WTC11 (cell line): Measurements from ENCODE around the gene MEAK7. TPM values are rescaled to one million over a fixed set of nuclear protein-coding genes. Genes with fewer than 3 reads are reported as not detected.

Experiments used
- ATAC-seq: fragments of 200-7000 bp; cut with Tn5 transposase; 2 replicates; pipeline ENCODE4 v1.10.0; 2021; ENCODE audit warnings: mild to moderate bottlenecking, moderate library complexity
- CTCF ChIA-PET: fragments of 300-600 bp; sonication (Branson Sonifier 250); formaldehyde crosslinking; loops from one replicate; lab custom pipeline; 2021; ENCODE audit warnings: antibody characterized with exemption; lab: Charles Lee
- POLR2A ChIA-PET: fragments of 350-600 bp; sonication (Branson Sonifier 250); formaldehyde crosslinking; loops from one replicate; lab custom pipeline; 2021; ENCODE audit warnings: antibody characterized with exemption; lab: Charles Lee
- DNase-seq: peaks from one replicate; pipeline ENCODE4 v3.0.0; 2021; ENCODE audit warnings: low spot score
- H3K27ac Mint-ChIP-seq: 2 replicates; pipeline ENCODE4 v1.8.0; 2021; ENCODE audit warnings: mixed read lengths
- H3K27me3 Mint-ChIP-seq: 2 replicates; pipeline ENCODE4 v1.8.0; 2021; ENCODE audit warnings: low read depth, mild to moderate bottlenecking, moderate library complexity, mixed read lengths
- H3K36me3 Mint-ChIP-seq: 2 replicates; pipeline ENCODE4 v1.8.0; 2021; ENCODE audit warnings: mixed read lengths
- H3K4me1 Mint-ChIP-seq: 2 replicates; pipeline ENCODE4 v1.8.0; 2022; ENCODE audit warnings: mixed read lengths
- H3K4me3 Mint-ChIP-seq: 2 replicates; pipeline ENCODE4 v1.8.0; 2021; ENCODE audit warnings: mild to moderate bottlenecking, moderate library complexity, mixed read lengths
- H3K9me3 Mint-ChIP-seq: 2 replicates; pipeline ENCODE4 v1.8.0; 2021; ENCODE audit warnings: mixed read lengths
- HMGA2 ChIP-seq: fragments of 250-450 bp; sonication (Bioruptor Pico); IDR thresholded peaks from 2 replicates; pipeline ENCODE4 v1.4.0; 2021; ENCODE audit warnings: mild to moderate bottlenecking, moderate library complexity
- TCF7 ChIP-seq: sonication (generic); formaldehyde crosslinking; IDR thresholded peaks from 2 replicates; pipeline ENCODE4 v1.8.0; 2022; ENCODE audit warnings: mild to moderate bottlenecking, low read depth, missing genetic modification reagents, moderate library complexity
- ZNF317 ChIP-seq: sonication (generic); formaldehyde crosslinking; IDR thresholded peaks from 2 replicates; pipeline ENCODE4 v1.8.1; 2023; ENCODE audit warnings: low read depth, mild to moderate bottlenecking, moderate library complexity, missing genetic modification reagents, borderline replicate concordance
- total RNA-seq: library from RNA; stranded (reverse); gene quantifications from 3 replicates; pipeline ENCODE4 v1.2.3, GENCODE V29; 2021
- TF ChIP-seq, protein P1 (sequence below): fragments of 250-450 bp; sonication (Bioruptor Pico); IDR thresholded peaks from 2 replicates; pipeline ENCODE4 v1.9.0; 2021; ENCODE audit warnings: mild to moderate bottlenecking
- TF ChIP-seq, protein P2 (sequence below): sonication (generic); formaldehyde crosslinking; conservative IDR thresholded peaks from 2 replicates; pipeline ENCODE4 v1.8.1; 2023; ENCODE audit warnings: mild to moderate bottlenecking, low read depth, missing genetic modification reagents, moderate library complexity
- TF ChIP-seq, protein P3 (sequence below): sonication (generic); formaldehyde crosslinking; IDR thresholded peaks from 2 replicates; pipeline ENCODE4 v1.8.0; 2023; ENCODE audit warnings: missing genetic modification reagents, mild to moderate bottlenecking, borderline replicate concordance
- TF ChIP-seq, protein P4 (sequence below): sonication (generic); formaldehyde crosslinking; IDR thresholded peaks from 2 replicates; pipeline ENCODE4 v1.8.0; 2022; ENCODE audit warnings: mild to moderate bottlenecking, missing genetic modification reagents
- TF ChIP-seq, protein P5 (sequence below): fragments of 200-600 bp; IDR thresholded peaks from 2 replicates; pipeline ENCODE4 v1.8.0; 2022; ENCODE audit warnings: antibody characterized with exemption
- TF ChIP-seq, protein P6 (sequence below): sonication (generic); formaldehyde crosslinking; conservative IDR thresholded peaks from 2 replicates; pipeline ENCODE4 v1.8.1; 2022; ENCODE audit warnings: mild to moderate bottlenecking, missing genetic modification reagents
- TF ChIP-seq, protein P7 (sequence below): sonication (generic); formaldehyde crosslinking; IDR thresholded peaks from 2 replicates; pipeline ENCODE4 v1.8.0; 2023; ENCODE audit warnings: mild to moderate bottlenecking, missing genetic modification reagents

Gene MEAK7
- total RNA-seq, 1 experiment from 2014 or later = 14.4 TPM

DNA sequence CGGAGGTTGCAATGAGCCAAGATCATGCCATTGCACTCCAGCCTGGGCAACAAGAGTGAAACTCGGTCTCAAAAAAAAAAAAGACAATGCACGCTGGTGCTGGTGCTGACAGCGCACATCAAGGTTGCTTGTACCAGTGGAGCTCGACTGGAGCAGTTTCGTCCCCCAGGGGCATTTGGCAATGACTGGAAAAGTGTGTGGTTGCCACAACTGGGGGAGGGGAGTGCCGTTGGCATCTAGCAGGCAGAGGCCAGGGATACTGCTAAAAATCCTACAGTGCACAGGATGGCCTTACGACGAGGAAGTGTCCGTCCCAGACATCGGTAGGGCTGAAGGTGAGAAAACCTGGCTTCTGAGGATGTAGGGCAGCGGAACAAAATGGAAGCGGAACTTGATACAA, 2.4 kb downstream of the MEAK7 start:
- H3K4me1 Mint-ChIP-seq = peaks cover 12% of the 10 kb centered on the region
- no peak overlapping the region for H3K4me3 Mint-ChIP-seq
- ATAC-seq = no peak
- peaks cover 12% of the 10 kb centered on the region for H3K36me3 Mint-ChIP-seq
- H3K27me3 Mint-ChIP-seq = no peaks in the 10 kb centered on the region
- no peaks in the 10 kb centered on the region for H3K9me3 Mint-ChIP-seq
- POLR2A ChIA-PET = no interaction called here
- CTCF ChIA-PET = no interaction called here
- no peak for DNase-seq
- H3K27ac Mint-ChIP-seq = no peak overlapping the region
- TF ChIP-seq, protein P1, sequence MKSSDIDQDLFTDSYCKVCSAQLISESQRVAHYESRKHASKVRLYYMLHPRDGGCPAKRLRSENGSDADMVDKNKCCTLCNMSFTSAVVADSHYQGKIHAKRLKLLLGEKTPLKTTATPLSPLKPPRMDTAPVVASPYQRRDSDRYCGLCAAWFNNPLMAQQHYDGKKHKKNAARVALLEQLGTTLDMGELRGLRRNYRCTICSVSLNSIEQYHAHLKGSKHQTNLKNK = no peak
- no peak for TF ChIP-seq ZNF317 (CRISPR knock-in tag)
- TF ChIP-seq, protein P2, sequence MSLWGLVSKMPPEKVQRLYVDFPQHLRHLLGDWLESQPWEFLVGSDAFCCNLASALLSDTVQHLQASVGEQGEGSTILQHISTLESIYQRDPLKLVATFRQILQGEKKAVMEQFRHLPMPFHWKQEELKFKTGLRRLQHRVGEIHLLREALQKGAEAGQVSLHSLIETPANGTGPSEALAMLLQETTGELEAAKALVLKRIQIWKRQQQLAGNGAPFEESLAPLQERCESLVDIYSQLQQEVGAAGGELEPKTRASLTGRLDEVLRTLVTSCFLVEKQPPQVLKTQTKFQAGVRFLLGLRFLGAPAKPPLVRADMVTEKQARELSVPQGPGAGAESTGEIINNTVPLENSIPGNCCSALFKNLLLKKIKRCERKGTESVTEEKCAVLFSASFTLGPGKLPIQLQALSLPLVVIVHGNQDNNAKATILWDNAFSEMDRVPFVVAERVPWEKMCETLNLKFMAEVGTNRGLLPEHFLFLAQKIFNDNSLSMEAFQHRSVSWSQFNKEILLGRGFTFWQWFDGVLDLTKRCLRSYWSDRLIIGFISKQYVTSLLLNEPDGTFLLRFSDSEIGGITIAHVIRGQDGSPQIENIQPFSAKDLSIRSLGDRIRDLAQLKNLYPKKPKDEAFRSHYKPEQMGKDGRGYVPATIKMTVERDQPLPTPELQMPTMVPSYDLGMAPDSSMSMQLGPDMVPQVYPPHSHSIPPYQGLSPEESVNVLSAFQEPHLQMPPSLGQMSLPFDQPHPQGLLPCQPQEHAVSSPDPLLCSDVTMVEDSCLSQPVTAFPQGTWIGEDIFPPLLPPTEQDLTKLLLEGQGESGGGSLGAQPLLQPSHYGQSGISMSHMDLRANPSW (CRISPR knock-in tag) = no peak
- TF ChIP-seq HMGA2 (CRISPR knock-in tag) = no peak
- TF ChIP-seq, protein P3, sequence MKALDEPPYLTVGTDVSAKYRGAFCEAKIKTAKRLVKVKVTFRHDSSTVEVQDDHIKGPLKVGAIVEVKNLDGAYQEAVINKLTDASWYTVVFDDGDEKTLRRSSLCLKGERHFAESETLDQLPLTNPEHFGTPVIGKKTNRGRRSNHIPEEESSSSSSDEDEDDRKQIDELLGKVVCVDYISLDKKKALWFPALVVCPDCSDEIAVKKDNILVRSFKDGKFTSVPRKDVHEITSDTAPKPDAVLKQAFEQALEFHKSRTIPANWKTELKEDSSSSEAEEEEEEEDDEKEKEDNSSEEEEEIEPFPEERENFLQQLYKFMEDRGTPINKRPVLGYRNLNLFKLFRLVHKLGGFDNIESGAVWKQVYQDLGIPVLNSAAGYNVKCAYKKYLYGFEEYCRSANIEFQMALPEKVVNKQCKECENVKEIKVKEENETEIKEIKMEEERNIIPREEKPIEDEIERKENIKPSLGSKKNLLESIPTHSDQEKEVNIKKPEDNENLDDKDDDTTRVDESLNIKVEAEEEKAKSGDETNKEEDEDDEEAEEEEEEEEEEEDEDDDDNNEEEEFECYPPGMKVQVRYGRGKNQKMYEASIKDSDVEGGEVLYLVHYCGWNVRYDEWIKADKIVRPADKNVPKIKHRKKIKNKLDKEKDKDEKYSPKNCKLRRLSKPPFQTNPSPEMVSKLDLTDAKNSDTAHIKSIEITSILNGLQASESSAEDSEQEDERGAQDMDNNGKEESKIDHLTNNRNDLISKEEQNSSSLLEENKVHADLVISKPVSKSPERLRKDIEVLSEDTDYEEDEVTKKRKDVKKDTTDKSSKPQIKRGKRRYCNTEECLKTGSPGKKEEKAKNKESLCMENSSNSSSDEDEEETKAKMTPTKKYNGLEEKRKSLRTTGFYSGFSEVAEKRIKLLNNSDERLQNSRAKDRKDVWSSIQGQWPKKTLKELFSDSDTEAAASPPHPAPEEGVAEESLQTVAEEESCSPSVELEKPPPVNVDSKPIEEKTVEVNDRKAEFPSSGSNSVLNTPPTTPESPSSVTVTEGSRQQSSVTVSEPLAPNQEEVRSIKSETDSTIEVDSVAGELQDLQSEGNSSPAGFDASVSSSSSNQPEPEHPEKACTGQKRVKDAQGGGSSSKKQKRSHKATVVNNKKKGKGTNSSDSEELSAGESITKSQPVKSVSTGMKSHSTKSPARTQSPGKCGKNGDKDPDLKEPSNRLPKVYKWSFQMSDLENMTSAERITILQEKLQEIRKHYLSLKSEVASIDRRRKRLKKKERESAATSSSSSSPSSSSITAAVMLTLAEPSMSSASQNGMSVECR (CRISPR knock-in tag) = no peak
- TF ChIP-seq, protein P4, sequence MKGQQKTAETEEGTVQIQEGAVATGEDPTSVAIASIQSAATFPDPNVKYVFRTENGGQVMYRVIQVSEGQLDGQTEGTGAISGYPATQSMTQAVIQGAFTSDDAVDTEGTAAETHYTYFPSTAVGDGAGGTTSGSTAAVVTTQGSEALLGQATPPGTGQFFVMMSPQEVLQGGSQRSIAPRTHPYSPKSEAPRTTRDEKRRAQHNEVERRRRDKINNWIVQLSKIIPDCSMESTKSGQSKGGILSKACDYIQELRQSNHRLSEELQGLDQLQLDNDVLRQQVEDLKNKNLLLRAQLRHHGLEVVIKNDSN (CRISPR knock-in tag) = no peak
- TF ChIP-seq, protein P5, sequence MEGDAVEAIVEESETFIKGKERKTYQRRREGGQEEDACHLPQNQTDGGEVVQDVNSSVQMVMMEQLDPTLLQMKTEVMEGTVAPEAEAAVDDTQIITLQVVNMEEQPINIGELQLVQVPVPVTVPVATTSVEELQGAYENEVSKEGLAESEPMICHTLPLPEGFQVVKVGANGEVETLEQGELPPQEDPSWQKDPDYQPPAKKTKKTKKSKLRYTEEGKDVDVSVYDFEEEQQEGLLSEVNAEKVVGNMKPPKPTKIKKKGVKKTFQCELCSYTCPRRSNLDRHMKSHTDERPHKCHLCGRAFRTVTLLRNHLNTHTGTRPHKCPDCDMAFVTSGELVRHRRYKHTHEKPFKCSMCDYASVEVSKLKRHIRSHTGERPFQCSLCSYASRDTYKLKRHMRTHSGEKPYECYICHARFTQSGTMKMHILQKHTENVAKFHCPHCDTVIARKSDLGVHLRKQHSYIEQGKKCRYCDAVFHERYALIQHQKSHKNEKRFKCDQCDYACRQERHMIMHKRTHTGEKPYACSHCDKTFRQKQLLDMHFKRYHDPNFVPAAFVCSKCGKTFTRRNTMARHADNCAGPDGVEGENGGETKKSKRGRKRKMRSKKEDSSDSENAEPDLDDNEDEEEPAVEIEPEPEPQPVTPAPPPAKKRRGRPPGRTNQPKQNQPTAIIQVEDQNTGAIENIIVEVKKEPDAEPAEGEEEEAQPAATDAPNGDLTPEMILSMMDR = no peak
- TF ChIP-seq, protein P6, sequence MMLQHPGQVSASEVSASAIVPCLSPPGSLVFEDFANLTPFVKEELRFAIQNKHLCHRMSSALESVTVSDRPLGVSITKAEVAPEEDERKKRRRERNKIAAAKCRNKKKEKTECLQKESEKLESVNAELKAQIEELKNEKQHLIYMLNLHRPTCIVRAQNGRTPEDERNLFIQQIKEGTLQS = no peak
- no peak for TF ChIP-seq TCF7 (CRISPR knock-in tag)

DNA sequence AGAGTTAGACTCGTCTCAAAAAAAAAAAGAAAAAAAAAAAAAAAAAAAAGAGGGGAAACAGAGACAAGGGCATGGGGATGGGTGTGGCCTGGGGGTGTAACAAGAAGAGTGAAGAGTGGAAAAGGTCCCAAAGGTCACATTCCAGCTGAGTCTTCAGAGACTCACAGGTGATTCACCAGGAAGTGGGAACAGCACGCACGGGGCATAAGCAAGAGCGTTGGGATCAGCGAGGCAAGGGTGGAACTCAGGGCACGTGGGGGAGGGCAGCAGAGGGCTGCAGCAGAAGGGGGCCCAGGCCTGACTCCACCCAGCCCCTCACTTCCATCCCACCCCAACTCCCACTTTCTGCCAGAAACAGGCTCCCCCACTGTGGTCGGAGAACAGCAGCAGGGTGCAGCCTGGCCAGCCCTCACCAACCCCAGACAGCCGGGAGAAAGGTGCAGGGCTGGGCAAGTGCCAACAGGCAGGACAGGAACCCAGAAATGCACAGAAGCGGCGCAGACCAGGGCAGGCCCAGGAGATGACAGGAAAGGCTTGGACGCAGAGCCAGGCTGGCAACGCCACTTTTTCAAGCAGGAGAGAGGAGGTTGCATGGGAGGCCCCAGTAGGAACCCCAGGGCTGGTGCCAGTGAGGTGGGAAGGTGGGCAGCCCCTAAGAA, 3.3 kb downstream of the MEAK7 start:
- no peak overlapping the region for H3K4me3 Mint-ChIP-seq
- POLR2A ChIA-PET = no interaction called here
- CTCF ChIA-PET = no interaction called here
- H3K9me3 Mint-ChIP-seq = no peaks in the 10 kb centered on the region
- peaks cover 20% of the 10 kb centered on the region for H3K36me3 Mint-ChIP-seq
- H3K4me1 Mint-ChIP-seq = peaks cover 17% of the 10 kb centered on the region
- 0 out of 2 replicates have a peak overlapping the region, but pooled peaks have one; percentile 63 for H3K27ac Mint-ChIP-seq
- no peak for DNase-seq
- TF ChIP-seq, protein P7, sequence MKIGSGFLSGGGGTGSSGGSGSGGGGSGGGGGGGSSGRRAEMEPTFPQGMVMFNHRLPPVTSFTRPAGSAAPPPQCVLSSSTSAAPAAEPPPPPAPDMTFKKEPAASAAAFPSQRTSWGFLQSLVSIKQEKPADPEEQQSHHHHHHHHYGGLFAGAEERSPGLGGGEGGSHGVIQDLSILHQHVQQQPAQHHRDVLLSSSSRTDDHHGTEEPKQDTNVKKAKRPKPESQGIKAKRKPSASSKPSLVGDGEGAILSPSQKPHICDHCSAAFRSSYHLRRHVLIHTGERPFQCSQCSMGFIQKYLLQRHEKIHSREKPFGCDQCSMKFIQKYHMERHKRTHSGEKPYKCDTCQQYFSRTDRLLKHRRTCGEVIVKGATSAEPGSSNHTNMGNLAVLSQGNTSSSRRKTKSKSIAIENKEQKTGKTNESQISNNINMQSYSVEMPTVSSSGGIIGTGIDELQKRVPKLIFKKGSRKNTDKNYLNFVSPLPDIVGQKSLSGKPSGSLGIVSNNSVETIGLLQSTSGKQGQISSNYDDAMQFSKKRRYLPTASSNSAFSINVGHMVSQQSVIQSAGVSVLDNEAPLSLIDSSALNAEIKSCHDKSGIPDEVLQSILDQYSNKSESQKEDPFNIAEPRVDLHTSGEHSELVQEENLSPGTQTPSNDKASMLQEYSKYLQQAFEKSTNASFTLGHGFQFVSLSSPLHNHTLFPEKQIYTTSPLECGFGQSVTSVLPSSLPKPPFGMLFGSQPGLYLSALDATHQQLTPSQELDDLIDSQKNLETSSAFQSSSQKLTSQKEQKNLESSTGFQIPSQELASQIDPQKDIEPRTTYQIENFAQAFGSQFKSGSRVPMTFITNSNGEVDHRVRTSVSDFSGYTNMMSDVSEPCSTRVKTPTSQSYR = no peak
- no peaks in the 10 kb centered on the region for H3K27me3 Mint-ChIP-seq
- ATAC-seq = no peak
